ENCODE results near the gene ZNF300.

ZNF300 gene

GRCh38 chr5:150931368-150931965 lies 26.7 kb upstream of the ZNF300 start:
- DNase-seq (ENCODE audit: extremely low spot score), result no peak
- POLR2A ChIA-PET, result no interaction called here

DNA sequence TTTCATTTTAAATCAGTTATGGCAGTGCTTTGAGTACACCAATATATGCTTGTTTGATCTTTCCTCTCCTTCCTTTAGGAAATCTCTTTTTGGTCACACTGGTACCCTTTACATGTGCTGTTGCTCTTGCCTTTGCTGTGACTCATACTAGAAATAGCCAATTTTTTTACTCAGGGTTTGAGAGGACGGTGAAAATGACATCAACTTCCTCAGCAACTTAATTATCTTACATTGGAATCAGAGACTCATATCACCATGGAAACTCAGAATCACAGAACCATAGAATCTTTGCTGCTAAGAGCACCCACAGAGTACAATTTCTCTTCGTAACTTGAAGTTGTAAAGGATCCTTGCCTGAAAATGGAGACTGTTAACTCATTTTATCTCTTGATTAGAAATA lies 13.8 kb upstream of the ZNF300 start:
- POLR2A ChIA-PET, result no interaction called here
- CTCF ChIA-PET, result no interaction called here
- no peak for DNase-seq (ENCODE audit: extremely low spot score)
- TF ChIP-seq LEF1 (IDR thresholded peaks at IDR 0.05; ENCODE audit: borderline replicate concordance) (no peak), ARNT (IDR thresholded peaks at IDR 0.05) (no peak), ZNF384 (IDR thresholded peaks at IDR 0.05) (no peak), ELF4 (IDR thresholded peaks at IDR 0.05) (no peak), HDGF (IDR thresholded peaks at IDR 0.05; ENCODE audit: borderline replicate concordance) (no peak), NFRKB (IDR thresholded peaks at IDR 0.05) (no peak), CTBP1 (IDR thresholded peaks at IDR 0.05; ENCODE audit: borderline replicate concordance) (no peak), FOXK2 (IDR thresholded peaks at IDR 0.05) (no peak), TARDBP (IDR thresholded peaks at IDR 0.05) (no peak), SUZ12 (IDR thresholded peaks at IDR 0.05) (no peak), FOXA1 (IDR thresholded peaks at IDR 0.05) (no peak), FOXM1 (IDR thresholded peaks at IDR 0.05; ENCODE audit: borderline replicate concordance) (no peak), BHLHE40 (IDR thresholded peaks at IDR 0.05; ENCODE audit: borderline replicate concordance) (no peak), SP1 (IDR thresholded peaks at IDR 0.05) (no peak), L3MBTL2 (conservative IDR thresholded peaks at IDR 0.05) (no peak)
- TF ChIP-seq, protein P1, sequence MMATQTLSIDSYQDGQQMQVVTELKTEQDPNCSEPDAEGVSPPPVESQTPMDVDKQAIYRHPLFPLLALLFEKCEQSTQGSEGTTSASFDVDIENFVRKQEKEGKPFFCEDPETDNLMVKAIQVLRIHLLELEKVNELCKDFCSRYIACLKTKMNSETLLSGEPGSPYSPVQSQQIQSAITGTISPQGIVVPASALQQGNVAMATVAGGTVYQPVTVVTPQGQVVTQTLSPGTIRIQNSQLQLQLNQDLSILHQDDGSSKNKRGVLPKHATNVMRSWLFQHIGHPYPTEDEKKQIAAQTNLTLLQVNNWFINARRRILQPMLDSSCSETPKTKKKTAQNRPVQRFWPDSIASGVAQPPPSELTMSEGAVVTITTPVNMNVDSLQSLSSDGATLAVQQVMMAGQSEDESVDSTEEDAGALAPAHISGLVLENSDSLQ (IDR thresholded peaks at IDR 0.05), result no peak

More at GRCh38 chr5:150931368-150931965, 26.7 kb upstream of the ZNF300 start:
- CTCF ChIA-PET, result no interaction called here
- no peak for TF ChIP-seq SUZ12 (IDR thresholded peaks at IDR 0.05)
- TF ChIP-seq CTBP1 (IDR thresholded peaks at IDR 0.05; ENCODE audit: borderline replicate concordance), result no peak

DNA sequence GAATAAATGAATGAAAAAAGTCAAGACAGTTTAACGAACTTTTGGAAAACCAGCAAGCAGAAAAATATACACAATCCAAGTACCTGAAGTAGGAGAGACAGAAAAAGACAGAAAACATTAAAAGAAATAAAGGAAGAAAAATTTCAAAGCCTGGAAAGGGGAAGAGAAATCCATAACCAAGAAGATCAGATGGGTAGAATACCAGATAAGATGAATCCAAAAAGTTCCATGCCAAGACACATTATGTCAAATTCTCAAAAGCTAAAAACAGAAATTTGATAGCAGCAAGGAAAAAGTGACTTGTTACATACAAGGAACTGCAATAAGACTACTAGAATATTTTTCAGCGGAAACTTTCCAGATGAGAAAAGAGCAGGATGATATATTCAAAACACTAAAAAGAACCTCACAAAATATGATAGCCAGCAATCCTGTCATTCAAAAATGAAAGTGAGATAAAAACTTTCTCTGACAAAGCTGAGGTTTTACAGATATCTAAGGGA lies 7.6 kb upstream of the ZNF300 start:
- POLR2A ChIA-PET, result no interaction called here
- no peak for DNase-seq (ENCODE audit: extremely low spot score)
- TF ChIP-seq L3MBTL2 (conservative IDR thresholded peaks at IDR 0.05) (no peak), FOXK2 (IDR thresholded peaks at IDR 0.05) (no peak), BHLHE40 (IDR thresholded peaks at IDR 0.05; ENCODE audit: borderline replicate concordance) (no peak), SUZ12 (IDR thresholded peaks at IDR 0.05) (no peak), TARDBP (IDR thresholded peaks at IDR 0.05) (no peak), SP1 (IDR thresholded peaks at IDR 0.05) (no peak), ZNF384 (IDR thresholded peaks at IDR 0.05) (no peak), ELF4 (IDR thresholded peaks at IDR 0.05) (no peak), NFRKB (IDR thresholded peaks at IDR 0.05) (no peak), LEF1 (IDR thresholded peaks at IDR 0.05; ENCODE audit: borderline replicate concordance) (no peak), CTBP1 (IDR thresholded peaks at IDR 0.05; ENCODE audit: borderline replicate concordance) (no peak), ARNT (IDR thresholded peaks at IDR 0.05) (no peak), HDGF (IDR thresholded peaks at IDR 0.05; ENCODE audit: borderline replicate concordance) (no peak), FOXA1 (IDR thresholded peaks at IDR 0.05) (no peak), FOXM1 (IDR thresholded peaks at IDR 0.05; ENCODE audit: borderline replicate concordance) (no peak)
- TF ChIP-seq, protein P1 (IDR thresholded peaks at IDR 0.05), result no peak
- CTCF ChIA-PET, result no interaction called here

- no peak for TF ChIP-seq SUZ12 (IDR thresholded peaks at IDR 0.05)
- TF ChIP-seq TARDBP (IDR thresholded peaks at IDR 0.05), result no peak
- TF ChIP-seq HDGF (IDR thresholded peaks at IDR 0.05; ENCODE audit: borderline replicate concordance), result no peak
- TF ChIP-seq BHLHE40 (IDR thresholded peaks at IDR 0.05; ENCODE audit: borderline replicate concordance), result no peak
- TF ChIP-seq, protein P1 (IDR thresholded peaks at IDR 0.05), result no peak
- TF ChIP-seq FOXM1 (IDR thresholded peaks at IDR 0.05; ENCODE audit: borderline replicate concordance), result no peak
- TF ChIP-seq FOXK2 (IDR thresholded peaks at IDR 0.05), result no peak
- TF ChIP-seq ELF4 (IDR thresholded peaks at IDR 0.05), result no peak
- no peak for TF ChIP-seq ZNF384 (IDR thresholded peaks at IDR 0.05)
- no peak for TF ChIP-seq LEF1 (IDR thresholded peaks at IDR 0.05; ENCODE audit: borderline replicate concordance)
- TF ChIP-seq FOXA1 (IDR thresholded peaks at IDR 0.05), result no peak
- CTCF ChIA-PET, result no interaction called here
- POLR2A ChIA-PET, result no interaction called here
- DNase-seq (ENCODE audit: extremely low spot score), result no peak
Observed at GRCh38 chr5:150905312-150905683, 518 bp upstream of the ZNF300 start.

GRCh38 chr5:150901446-150901845 lies 3.3 kb downstream of the ZNF300 start:
- DNase-seq (ENCODE audit: extremely low spot score), result no peak
- TF ChIP-seq L3MBTL2 (conservative IDR thresholded peaks at IDR 0.05) (no peak), FOXM1 (IDR thresholded peaks at IDR 0.05; ENCODE audit: borderline replicate concordance) (no peak), SP1 (IDR thresholded peaks at IDR 0.05) (no peak), ELF4 (IDR thresholded peaks at IDR 0.05) (no peak), ARNT (IDR thresholded peaks at IDR 0.05) (no peak), HDGF (IDR thresholded peaks at IDR 0.05; ENCODE audit: borderline replicate concordance) (no peak), LEF1 (IDR thresholded peaks at IDR 0.05; ENCODE audit: borderline replicate concordance) (no peak), ZNF384 (IDR thresholded peaks at IDR 0.05) (no peak), TARDBP (IDR thresholded peaks at IDR 0.05) (no peak), NFRKB (IDR thresholded peaks at IDR 0.05) (no peak)
- CTCF ChIA-PET, result no interaction called here
- POLR2A ChIA-PET, result no interaction called here

All from HEK293T (cell line).